ENCODE results near the gene TUBAL3. TPM values are rescaled to one million over a fixed set of nuclear protein-coding genes. Genes with fewer than 3 reads are reported as not detected.
A peak's percentile ranks its signal among the peaks of the same experiment; 100 is the strongest.
"Not testable (repeated sequence)": the region's sequence is repeated elsewhere in the genome, so short reads cannot be mapped to it uniquely, and the experiment has no call there.

TUBAL3 gene
- total RNA-seq, 1 experiment from 2014 or later = not detected

- no peak for DNase-seq (ENCODE audit: low read depth)
Measured at GRCh38 chr10:5424751-5425150, 20.1 kb upstream of the TUBAL3 start.

- no peak for DNase-seq (ENCODE audit: low read depth)
Measured at GRCh38 chr10:5423771-5424170, 19.1 kb upstream of the TUBAL3 start.

GRCh38 chr10:5419466-5420094 lies 15.0 kb upstream of the TUBAL3 start:
- DNase-seq (ENCODE audit: low read depth) = no peak

- DNase-seq (ENCODE audit: low read depth) = no peak
Measured at GRCh38 chr10:5418584-5418983, 14.0 kb upstream of the TUBAL3 start.

GRCh38 chr10:5416981-5417380 lies 12.4 kb upstream of the TUBAL3 start:
- DNase-seq (ENCODE audit: low read depth) = no peak

GRCh38 chr10:5413012-5413938 lies 8.6 kb upstream of the TUBAL3 start:
- peak; percentile 43 for DNase-seq (ENCODE audit: low read depth)

- peak; percentile 90 for DNase-seq (ENCODE audit: low read depth)
Measured at GRCh38 chr10:5412277-5412941, 7.8 kb upstream of the TUBAL3 start, which contains the start of gene NET1. Gene NET1, plus strand, starts transcription at chr10:5412557. Its CDS starts 136 bp downstream, at chr10:5412693.

GRCh38 chr10:5411941-5412276 lies 7.3 kb upstream of the TUBAL3 start:
- no peak for DNase-seq (ENCODE audit: low read depth)

GRCh38 chr10:5410787-5411186 lies 6.2 kb upstream of the TUBAL3 start:
- DNase-seq (ENCODE audit: low read depth) = not testable (repeated sequence)

- no peak for DNase-seq (ENCODE audit: low read depth)
Measured at GRCh38 chr10:5406918-5407317, 2.3 kb upstream of the TUBAL3 start.

- no peak for DNase-seq (ENCODE audit: low read depth)
Measured at GRCh38 chr10:5402798-5403197, 1.8 kb downstream of the TUBAL3 start.

- no peak for DNase-seq (ENCODE audit: low read depth)
Measured at GRCh38 chr10:5400468-5401240, 4.0 kb downstream of the TUBAL3 start.

GRCh38 chr10:5399332-5399731 lies 5.3 kb downstream of the TUBAL3 start:
- no peak for DNase-seq (ENCODE audit: low read depth)

- no peak for DNase-seq (ENCODE audit: low read depth)
Measured at GRCh38 chr10:5396556-5397300, 7.9 kb downstream of the TUBAL3 start.

- no peak for DNase-seq (ENCODE audit: low read depth)
Measured at GRCh38 chr10:5395168-5395567, 9.5 kb downstream of the TUBAL3 start.

- DNase-seq (ENCODE audit: low read depth) = no peak
Measured at GRCh38 chr10:5393529-5393928, 11.1 kb downstream of the TUBAL3 start.

GRCh38 chr10:5391790-5392189 lies 12.8 kb downstream of the TUBAL3 start:
- DNase-seq (ENCODE audit: low read depth) = no peak

GRCh38 chr10:5390607-5391205 lies 13.9 kb downstream of the TUBAL3 start:
- no peak for DNase-seq (ENCODE audit: low read depth)

- DNase-seq (ENCODE audit: low read depth) = no peak
Measured at GRCh38 chr10:5387169-5387568, 17.5 kb downstream of the TUBAL3 start.

GRCh38 chr10:5385224-5385623 lies 19.4 kb downstream of the TUBAL3 start:
- DNase-seq (ENCODE audit: low read depth) = no peak
